Nucleus accumbens (tissue), 56 donors: ENCODE data around the gene TNNI3K.

Experiments
- DNase-seq, 56 donors: peaks; one replicate each; lab custom pipeline; 2025; lab: John Stamatoyannopoulos, UW

TNNI3K gene

DNA sequence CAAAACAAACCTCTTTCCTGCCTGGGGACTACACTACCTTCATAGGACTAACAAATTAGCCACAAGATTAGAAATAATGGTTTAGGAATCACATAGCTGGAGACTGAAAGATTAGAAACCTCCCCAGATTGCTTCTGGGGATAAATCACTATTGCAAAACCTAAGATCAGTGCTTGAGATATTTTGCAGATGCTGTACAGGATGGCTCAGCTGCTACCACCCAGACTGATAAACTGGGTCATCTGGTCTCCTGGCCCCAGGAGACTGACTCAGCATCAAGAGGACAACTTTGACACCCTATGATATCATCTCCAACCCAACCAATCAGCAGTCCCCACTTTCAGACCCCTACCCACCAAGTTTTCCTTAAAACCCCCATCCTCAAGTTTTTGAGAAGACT, 140.2 kb downstream of the TNNI3K start:
- DNase-seq, result no peak

DNA sequence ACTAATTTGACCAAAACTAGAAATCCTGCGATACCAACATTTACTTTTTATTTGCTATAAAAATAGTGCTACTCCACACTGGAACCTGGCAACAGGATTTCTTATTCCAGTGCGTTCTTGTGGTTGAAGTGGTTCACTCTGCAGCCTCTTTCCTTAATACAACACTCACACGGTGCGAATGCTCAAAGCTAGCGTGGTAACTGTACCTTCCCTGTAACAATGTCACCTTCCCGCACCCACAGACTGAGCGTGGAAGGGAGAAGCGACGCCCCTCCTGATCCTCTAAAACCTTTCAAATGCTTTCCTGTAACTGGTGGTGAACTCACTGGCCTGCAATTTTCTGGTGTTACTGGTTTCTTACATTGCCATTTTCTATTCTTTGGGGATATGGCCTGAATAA, 145.1 kb downstream of the TNNI3K start:
- DNase-seq, result no peak

- no peak for DNase-seq
Measured at GRCh38 chr1:74388855-74389254, 153.7 kb downstream of the TNNI3K start.

DNA sequence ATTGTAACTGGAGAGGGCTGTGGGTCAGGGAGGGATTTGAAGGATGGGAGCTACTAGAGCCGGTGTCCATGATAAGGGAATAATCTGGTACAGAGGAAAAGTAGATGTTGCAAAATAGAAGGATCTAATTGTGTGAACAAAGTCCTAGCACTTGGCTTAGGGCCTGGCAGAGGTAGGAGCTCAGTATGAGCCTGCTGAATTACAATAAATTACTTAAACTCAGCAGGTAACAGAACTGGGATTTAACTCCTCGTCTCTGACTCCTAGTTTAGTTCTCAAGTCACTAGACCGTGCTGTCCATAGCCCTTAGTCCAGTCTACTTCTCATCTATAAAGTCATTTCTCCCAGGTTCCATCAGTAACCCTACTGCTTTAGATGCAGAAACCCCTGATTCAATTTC, 157.0 kb downstream of the TNNI3K start:
- DNase-seq, result no peak

- DNase-seq, result no peak
Measured at GRCh38 chr1:74392840-74393239, 157.7 kb downstream of the TNNI3K start.

GRCh38 chr1:74395571-74395970, 160.4 kb downstream of the TNNI3K start:
- DNase-seq, result peak in 4 of 56 donors; percentile 2 to 20 (median 4)

- no peak for DNase-seq
Measured at GRCh38 chr1:74396462-74396861, 161.3 kb downstream of the TNNI3K start.

DNA sequence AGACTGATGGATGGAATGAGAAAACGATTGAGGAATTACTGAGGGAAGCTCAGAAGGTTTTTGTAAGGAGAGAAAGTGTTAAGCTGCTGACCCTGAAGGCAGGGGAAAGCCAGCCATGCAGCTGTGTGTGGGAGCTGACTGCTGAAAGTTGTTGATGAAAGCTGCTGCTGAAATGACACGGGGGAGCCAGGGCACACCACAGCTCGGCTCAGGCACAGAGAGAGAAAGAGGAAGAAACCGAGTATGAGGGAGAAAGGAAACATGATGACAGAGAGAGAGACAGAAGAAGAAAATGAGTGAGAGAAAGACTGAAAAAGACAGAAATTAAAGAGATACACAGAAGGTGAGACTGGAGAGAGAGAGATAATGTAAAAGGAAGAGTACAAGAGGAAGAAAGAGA, 161.7 kb downstream of the TNNI3K start:
- peak in 1 of 56 donors; percentile 29 for DNase-seq

GRCh38 chr1:74399249-74399648, 164.1 kb downstream of the TNNI3K start:
- no peak for DNase-seq

DNA sequence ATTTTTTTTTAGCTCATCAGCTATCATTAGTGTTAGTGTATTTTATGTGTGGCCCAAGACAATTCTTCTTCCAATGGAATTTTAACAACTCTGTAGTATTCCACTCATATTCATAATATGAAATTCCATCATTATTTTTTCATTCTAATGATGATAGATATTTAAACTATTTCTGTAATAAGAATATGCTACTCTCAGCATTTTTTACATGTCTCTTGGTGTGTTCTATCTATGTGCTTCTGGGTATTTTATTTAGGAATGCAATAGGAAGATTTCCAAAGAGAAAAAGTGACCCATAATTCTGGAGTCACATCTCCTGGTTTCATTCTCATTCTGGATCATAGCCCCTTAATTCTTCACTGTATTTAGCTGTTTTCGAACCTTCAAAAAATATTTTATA, 167.7 kb downstream of the TNNI3K start:
- DNase-seq, result no peak

- DNase-seq, result no peak
Measured at GRCh38 chr1:74403606-74404005, 168.4 kb downstream of the TNNI3K start.

DNA sequence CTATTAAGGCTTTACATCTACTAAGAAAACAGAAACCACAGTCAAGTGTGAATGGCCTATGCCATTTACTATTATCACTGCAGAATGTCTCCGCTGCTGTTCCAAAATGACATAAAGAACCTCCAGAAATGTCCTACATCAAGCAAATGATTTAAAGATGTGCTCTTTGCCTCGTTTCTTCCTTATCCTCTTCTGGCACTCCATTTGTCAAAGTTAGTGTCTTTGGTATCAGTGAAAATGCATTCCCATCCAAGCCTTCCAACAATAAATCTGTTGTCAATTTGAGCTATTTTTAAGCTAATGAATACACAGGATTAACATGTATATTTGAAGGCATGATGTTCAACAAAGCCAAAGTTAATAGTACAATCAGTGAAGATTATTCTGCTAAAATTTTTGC, 171.6 kb downstream of the TNNI3K start:
- no peak for DNase-seq

DNA sequence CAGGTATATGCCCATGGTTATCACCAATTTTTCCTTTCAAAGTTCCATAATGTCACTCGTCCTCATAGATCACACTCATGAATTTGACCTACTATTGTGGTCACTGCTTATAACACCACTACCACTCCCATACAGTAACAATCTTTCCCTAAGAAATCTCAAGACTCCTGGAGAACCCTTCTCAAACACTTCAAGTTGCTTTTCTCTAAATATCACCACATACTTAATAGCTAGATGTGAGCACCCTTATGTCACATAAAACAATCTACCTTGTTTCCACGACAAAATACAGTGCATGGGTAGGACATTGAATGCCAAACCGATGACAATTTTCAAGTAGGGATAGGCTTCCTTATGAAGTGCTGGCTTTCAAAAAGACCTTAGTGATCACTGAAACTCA, 172.7 kb downstream of the TNNI3K start:
- no peak for DNase-seq

- DNase-seq, result no peak
Measured at GRCh38 chr1:74412244-74412643, 177.1 kb downstream of the TNNI3K start.

- no peak for DNase-seq
Measured at GRCh38 chr1:74415935-74416334, 180.7 kb downstream of the TNNI3K start.

DNA sequence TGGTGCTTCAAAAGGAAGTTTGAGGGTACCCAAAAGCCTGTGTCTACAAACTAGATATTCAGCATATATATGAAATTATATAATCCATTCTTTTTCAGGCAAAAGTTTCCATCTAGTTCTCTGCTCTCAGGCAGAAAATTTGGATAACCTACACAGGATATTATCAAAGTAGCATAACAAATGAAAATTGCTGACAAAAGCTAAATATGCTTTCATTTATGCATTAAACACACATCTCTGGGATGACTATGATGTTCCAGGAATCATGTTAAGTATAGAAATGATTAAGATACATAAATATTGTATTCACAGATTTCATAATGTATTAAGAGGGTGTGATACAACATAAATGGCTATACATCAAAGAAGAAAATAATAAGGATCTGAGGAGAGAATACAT, 184.4 kb downstream of the TNNI3K start:
- no peak for DNase-seq

DNA sequence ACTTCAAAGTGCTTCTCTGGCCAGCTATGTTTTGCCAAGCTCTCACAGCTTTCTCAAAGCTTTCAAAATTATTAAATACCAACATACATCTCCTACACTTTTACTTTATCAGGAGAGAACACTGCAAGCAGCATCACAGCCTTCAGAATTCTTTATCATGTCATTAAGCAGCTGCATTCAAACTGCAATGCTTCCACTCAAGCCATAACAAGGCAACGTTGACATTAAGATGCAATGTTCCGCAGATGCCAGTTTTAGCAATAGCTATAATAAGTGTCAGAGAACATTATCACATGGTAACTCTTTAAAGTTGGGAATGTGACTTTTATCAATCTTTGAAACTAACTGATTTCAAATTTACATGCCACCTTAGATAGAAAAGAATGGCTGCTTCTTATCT, 185.3 kb downstream of the TNNI3K start:
- DNase-seq, result no peak

DNA sequence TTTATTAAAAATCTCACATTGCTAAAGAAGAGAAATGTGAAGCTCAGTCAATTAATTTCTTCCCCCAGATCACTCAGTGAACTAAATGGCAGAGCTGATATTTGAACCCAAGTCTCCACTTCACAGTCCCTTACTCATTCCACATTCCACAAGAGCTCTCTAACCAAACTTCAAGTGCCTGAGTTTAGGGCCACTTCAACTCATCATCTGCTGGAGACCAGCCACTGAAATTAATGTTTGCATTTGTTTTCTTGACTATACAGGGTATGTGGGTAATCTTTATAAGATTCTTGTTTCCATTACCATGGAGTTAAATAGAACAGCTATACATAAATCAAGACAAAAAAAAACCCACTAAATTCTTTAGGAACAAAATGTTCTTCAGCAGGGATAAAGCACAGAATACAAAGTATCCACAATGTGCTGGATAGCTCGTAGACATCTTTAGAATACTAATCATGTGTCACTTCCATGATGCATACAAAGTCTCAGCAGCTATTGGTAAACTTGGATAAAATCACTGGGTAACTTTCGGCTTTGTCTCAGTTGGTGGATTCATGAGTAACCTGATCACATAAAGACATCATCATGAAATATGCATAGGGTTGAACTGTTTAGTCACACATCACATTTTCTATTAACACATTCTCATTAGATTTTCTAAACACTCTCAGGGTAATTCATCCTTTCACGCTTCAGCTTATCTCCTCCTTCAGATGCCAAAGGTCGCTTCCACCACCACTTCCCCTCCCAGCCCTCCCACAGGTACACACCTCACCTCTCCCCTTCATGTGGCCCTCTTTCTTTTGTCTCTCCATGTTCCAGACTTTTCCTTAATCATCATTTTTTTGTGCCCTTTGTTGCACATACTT, 187.5 kb downstream of the TNNI3K start:
- no peak for DNase-seq

- DNase-seq, result no peak
Measured at GRCh38 chr1:74423471-74423870, 188.3 kb downstream of the TNNI3K start.

DNA sequence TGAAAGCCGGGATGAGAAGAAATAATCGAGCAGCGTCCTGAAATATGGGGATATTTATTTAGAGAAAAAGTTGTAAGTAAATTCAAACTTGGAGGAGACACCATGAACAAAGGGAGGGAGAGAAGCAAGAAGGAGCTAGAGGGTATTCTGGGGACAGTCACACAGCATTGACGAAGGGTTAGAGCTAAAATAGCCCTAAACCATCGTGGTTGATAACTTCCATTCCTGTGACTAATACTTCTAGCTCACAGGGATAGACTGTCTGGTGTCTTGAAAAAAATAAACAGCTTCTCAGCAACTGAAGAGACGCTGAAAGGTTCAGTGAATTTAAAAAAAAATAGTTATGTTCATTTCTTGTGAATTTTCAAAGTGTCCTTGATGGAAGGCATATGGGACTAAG, 190.5 kb downstream of the TNNI3K start:
- DNase-seq, result no peak

- DNase-seq, result no peak
Measured at GRCh38 chr1:74426208-74426937, 191.2 kb downstream of the TNNI3K start.

DNA sequence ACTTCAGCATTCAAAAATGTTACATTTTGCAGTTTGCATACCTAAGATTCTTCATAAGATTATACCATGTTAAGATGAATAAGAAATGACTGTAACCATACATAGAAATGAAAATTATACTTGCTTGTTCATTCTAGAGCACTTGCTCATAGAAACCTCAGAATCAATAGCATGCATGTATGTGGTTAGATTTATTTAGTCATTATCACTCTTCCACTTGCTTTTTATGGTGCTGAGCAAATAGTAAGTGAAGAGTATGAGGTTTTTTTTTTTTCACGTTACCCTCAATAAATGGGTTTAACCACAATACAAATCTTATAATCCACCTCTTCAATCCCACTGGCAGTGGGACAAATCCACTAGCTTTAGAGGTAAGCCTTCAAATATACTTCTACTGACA, 192.5 kb downstream of the TNNI3K start:
- no peak for DNase-seq
